Activated CD4-positive, alpha-beta T cell treated with anti-CD3 and anti-CD28 coated beads for 36 hours (primary cell): ENCODE measurements around the gene GRK6. TPM values are rescaled to one million over a fixed set of nuclear protein-coding genes. Genes with fewer than 3 reads are reported as not detected.
A peak's percentile ranks its signal among the peaks of the same experiment; 100 is the strongest.

Experiments used
- ATAC-seq: fragments of 200-7000 bp; cut with Tn5 transposase; one replicate; pipeline ENCODE4 v1.10.0; 2021; ENCODE audit warnings: mild to moderate bottlenecking, moderate library complexity
- CTCF ChIA-PET: fragments of 350-600 bp; sonication (Branson Sonifier 250); formaldehyde crosslinking; loops from one replicate; lab custom pipeline; 2021; ENCODE audit warnings: antibody characterized with exemption; lab: Charles Lee
- POLR2A ChIA-PET: fragments of 350-600 bp; sonication (Branson Sonifier 250); formaldehyde crosslinking; loops from one replicate; lab custom pipeline; 2021; ENCODE audit warnings: antibody characterized with exemption, inconsistent platforms; lab: Charles Lee
- DNase-seq: peaks from one replicate; pipeline ENCODE4 v3.0.0-alpha.2; 2020
- H3K27ac Mint-ChIP-seq: one replicate; pipeline ENCODE4 v1.8.0; 2021; ENCODE audit warnings: mixed read lengths
- H3K27me3 Mint-ChIP-seq: one replicate; pipeline ENCODE4 v1.8.0; 2021; ENCODE audit warnings: mixed read lengths
- H3K36me3 Mint-ChIP-seq: one replicate; pipeline ENCODE4 v1.8.0; 2021; ENCODE audit warnings: low read depth, mixed read lengths
- H3K4me1 Mint-ChIP-seq: one replicate; pipeline ENCODE4 v1.8.0; 2021; ENCODE audit warnings: mixed read lengths
- H3K4me3 Mint-ChIP-seq: one replicate; pipeline ENCODE4 v1.8.0; 2021; ENCODE audit warnings: mild to moderate bottlenecking, moderate library complexity, mixed read lengths
- H3K9me3 Mint-ChIP-seq: one replicate; pipeline ENCODE4 v1.8.0; 2021; ENCODE audit warnings: low read depth, mixed read lengths
- intact Hi-C, 2 experiments: fragments of 100-400 bp; cut with DNase I in 1 of 2; cut with micrococcal nuclease in 1 of 2; formaldehyde crosslinking; loops; one replicate each; pipeline versions ENCODE4 v1.14.2 to v1.15.1; 2022 to 2024; cut with DNase I, micrococcal nuclease
- total RNA-seq, 2 experiments: library from RNA; stranded (reverse); gene quantifications; one replicate each; pipeline ENCODE4 v1.2.3, GENCODE V29; 2021

Gene GRK6
- total RNA-seq, 2 experiments from 2014 or later = 110 to 141 TPM

GRCh38 chr5:177432143-177432838, 5.8 kb downstream of the GRK6 start:
- Mint-ChIP-seq H3K27ac (peak overlapping the region; percentile 94), H3K4me3 (peak overlapping the region; percentile 88), H3K9me3 (no peaks in the 10 kb centered on the region), H3K4me1 (peaks cover 79% of the 10 kb centered on the region), H3K36me3 (peaks cover 81% of the 10 kb centered on the region), H3K27me3 (no peaks in the 10 kb centered on the region)
- ChIA-PET POLR2A (interaction anchor here (0.7 to 4.8 kb wide), 9 partner anchors 8 to 29 kb away, joined by 3 to 85 read pairs (median 4); partner anchors contain the start of gene PRR7), CTCF (interaction anchor here (0.7 to 12.6 kb wide), 14 partner anchors 12 to 318 kb away, joined by 3 to 131 read pairs (median 4); partner anchors contain the start of gene PDLIM7)
- DNase-seq = peak; percentile 83
- intact Hi-C loops = loop anchor here in 1 of 2 experiments (5.0 kb wide), 1 partner anchor 775 kb away; no protein-coding TSS in a partner anchor
- ATAC-seq = peak; percentile 1

DNA sequence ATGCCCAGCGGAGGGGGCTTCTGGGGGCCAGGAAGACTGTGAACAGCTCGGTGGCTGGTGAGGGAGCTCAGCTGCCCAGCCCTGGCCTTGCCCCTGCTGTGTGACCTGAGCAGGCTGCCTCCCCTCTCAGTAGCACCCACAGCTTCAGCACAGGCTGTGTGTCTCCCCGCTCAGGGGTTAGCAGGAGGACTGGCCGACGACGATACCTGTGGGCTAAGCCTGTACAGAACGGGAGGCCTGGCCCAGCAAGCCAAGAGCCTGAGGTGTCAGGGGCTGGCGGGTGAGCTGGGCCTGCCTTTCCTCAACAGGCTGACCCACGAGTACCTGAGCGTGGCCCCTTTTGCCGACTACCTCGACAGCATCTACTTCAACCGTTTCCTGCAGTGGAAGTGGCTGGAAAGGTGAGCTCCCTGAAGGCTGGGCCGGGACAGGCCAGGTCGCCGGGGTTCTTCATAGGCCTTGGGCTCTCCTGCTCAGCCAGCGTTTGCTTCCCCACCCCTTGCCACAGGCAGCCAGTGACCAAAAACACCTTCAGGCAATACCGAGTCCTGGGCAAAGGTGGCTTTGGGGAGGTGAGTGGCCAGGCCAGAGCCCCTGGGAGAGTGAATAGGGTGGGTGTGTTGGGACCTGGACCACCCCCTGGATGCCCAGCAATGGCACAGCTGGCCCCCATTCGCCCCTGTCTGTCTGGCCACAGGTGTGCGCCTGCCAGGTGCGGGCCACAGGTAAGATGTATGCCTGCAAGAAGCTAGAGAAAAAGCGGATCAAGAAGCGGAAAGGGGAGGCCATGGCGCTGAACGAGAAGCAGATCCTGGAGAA, 6.6 kb downstream of the GRK6 start:
- peaks cover 85% of the 10 kb centered on the region for H3K4me1 Mint-ChIP-seq
- ATAC-seq (no peak), DNase-seq (peak; percentile 10)
- H3K36me3 Mint-ChIP-seq = peaks cover 80% of the 10 kb centered on the region
- peak overlapping the region; percentile 78 for H3K27ac Mint-ChIP-seq
- intact Hi-C loops = loop anchor here in 1 of 2 experiments (5.0 kb wide), 1 partner anchor 774 kb away; no protein-coding TSS in a partner anchor
- ChIA-PET POLR2A (interaction anchor here (2.0 to 4.8 kb wide), 2 partner anchors 14 to 21 kb away, joined by 5 to 85 read pairs; partner anchors contain the start of gene PRR7), CTCF (interaction anchor here (0.8 to 12.6 kb wide), 7 partner anchors 11 to 123 kb away, joined by 3 to 131 read pairs (median 6); partner anchors contain the start of gene LMAN2)
- no peaks in the 10 kb centered on the region for H3K9me3 Mint-ChIP-seq
- no peaks in the 10 kb centered on the region for H3K27me3 Mint-ChIP-seq
- peak overlapping the region; percentile 36 for H3K4me3 Mint-ChIP-seq

DNA sequence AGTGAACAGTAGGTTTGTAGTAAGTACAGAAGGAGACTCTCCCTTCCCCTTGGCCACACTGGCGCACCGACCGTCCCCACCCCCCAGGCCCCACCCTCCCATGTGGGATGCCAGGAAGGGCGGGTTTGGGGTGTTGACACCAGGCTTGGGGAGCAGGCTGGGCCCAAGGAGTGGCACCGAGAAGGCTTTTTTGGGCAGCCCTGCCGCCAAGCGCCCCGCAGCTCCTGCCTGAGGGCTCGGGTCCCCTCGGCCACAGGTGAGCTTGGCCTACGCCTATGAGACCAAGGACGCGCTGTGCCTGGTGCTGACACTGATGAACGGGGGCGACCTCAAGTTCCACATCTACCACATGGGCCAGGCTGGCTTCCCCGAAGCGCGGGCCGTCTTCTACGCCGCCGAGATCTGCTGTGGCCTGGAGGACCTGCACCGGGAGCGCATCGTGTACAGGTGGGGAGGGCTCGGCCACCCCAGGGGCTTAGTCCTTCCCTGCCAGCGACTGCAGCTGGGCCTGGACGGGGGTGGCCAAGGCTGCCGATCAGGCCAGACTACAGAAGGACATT, 7.3 kb downstream of the GRK6 start:
- peaks cover 80% of the 10 kb centered on the region for H3K36me3 Mint-ChIP-seq
- intact Hi-C loops = loop anchor here in 1 of 2 experiments (5.0 kb wide), 1 partner anchor 774 kb away; no protein-coding TSS in a partner anchor
- peaks cover 88% of the 10 kb centered on the region for H3K4me1 Mint-ChIP-seq

GRCh38 chr5:177434437-177434836, 8.0 kb downstream of the GRK6 start:
- H3K36me3 Mint-ChIP-seq = peaks cover 77% of the 10 kb centered on the region
- H3K27ac Mint-ChIP-seq = peak overlapping the region; percentile 89
- intact Hi-C loops = loop anchor here in 1 of 2 experiments (5.0 kb wide), 1 partner anchor 773 kb away; no protein-coding TSS in a partner anchor
- ATAC-seq = peak; percentile 82
- ChIA-PET POLR2A (interaction anchor here (0.5 to 1.5 kb wide), 10 partner anchors 8 to 299 kb away, joined by 3 to 9 read pairs (median 3); partner anchors contain the start of gene GRK6), CTCF (interaction anchor here (0.6 to 12.6 kb wide), 10 partner anchors 9 to 82 kb away, joined by 3 to 131 read pairs (median 4); no protein-coding TSS in a partner anchor)
- H3K9me3 Mint-ChIP-seq = no peaks in the 10 kb centered on the region
- H3K27me3 Mint-ChIP-seq = no peaks in the 10 kb centered on the region
- peaks cover 85% of the 10 kb centered on the region for H3K4me1 Mint-ChIP-seq
- peak; percentile 87 for DNase-seq
- H3K4me3 Mint-ChIP-seq = peak overlapping the region; percentile 52

More for the DNA sequence above, 7.3 kb downstream of the GRK6 start:
- ATAC-seq (no peak), DNase-seq (peak; percentile 12)
- Mint-ChIP-seq H3K4me3 (peak overlapping the region; percentile 36), H3K27me3 (no peaks in the 10 kb centered on the region), H3K27ac (peak overlapping the region; percentile 89), H3K9me3 (no peaks in the 10 kb centered on the region)
- CTCF ChIA-PET = interaction anchor here (0.6 to 12.6 kb wide), 9 partner anchors 8 to 82 kb away, joined by 3 to 131 read pairs (median 4); partner anchors contain the start of gene LMAN2
- POLR2A ChIA-PET = interaction anchor here (0.5 to 1.5 kb wide), 8 partner anchors 9 to 43 kb away, joined by 3 to 9 read pairs (median 3); no protein-coding TSS in a partner anchor

GRCh38 chr5:177434942-177435738, 8.7 kb downstream of the GRK6 start:
- no peaks in the 10 kb centered on the region for H3K9me3 Mint-ChIP-seq
- no peak for ATAC-seq
- DNase-seq = no peak
- POLR2A ChIA-PET = interaction anchor here (0.6 to 1.5 kb wide), 9 partner anchors 8 to 300 kb away, joined by 3 to 9 read pairs (median 3); partner anchors contain the start of gene GRK6
- intact Hi-C loops = loop anchor here in 1 of 2 experiments (5.0 kb wide), 1 partner anchor 772 kb away; no protein-coding TSS in a partner anchor
- peak overlapping the region; percentile 89 for H3K27ac Mint-ChIP-seq
- CTCF ChIA-PET = interaction anchor here (0.7 to 12.6 kb wide), 8 partner anchors 9 to 83 kb away, joined by 3 to 131 read pairs (median 4); no protein-coding TSS in a partner anchor
- H3K4me1 Mint-ChIP-seq = peaks cover 85% of the 10 kb centered on the region
- H3K27me3 Mint-ChIP-seq = no peaks in the 10 kb centered on the region
- peaks cover 77% of the 10 kb centered on the region for H3K36me3 Mint-ChIP-seq
- no peak overlapping the region for H3K4me3 Mint-ChIP-seq

DNA sequence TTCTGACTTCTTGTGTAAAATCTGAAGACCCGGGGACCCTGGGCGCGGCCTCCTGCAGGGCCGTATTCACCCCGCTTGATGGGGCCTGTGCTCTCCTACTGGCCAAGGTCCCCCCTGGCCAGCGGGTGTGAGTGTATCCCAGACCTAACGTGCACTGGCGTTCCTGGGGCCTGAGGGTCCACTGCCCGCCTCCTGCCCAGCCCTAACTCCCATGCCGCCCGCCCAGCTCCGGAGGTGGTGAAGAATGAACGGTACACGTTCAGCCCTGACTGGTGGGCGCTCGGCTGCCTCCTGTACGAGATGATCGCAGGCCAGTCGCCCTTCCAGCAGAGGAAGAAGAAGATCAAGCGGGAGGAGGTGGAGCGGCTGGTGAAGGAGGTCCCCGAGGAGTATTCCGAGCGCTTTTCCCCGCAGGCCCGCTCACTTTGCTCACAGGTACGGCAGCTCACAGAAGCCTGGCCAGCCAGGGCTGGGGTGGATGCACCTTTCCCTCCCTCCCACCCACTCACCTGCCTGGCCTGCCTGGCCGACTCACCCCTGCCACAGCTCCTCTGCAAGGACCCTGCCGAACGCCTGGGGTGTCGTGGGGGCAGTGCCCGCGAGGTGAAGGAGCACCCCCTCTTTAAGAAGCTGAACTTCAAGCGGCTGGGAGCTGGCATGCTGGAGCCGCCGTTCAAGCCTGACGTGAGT, 9.5 kb downstream of the GRK6 start:
- DNase-seq = no peak
- ATAC-seq = no peak
- intact Hi-C loops = no loop called here
- H3K36me3 Mint-ChIP-seq = peaks cover 72% of the 10 kb centered on the region
- no peaks in the 10 kb centered on the region for H3K27me3 Mint-ChIP-seq
- H3K4me1 Mint-ChIP-seq = peaks cover 82% of the 10 kb centered on the region
- CTCF ChIA-PET = interaction anchor here (1.2 to 2.2 kb wide), 5 partner anchors 10 to 65 kb away, joined by 3 to 6 read pairs (median 4); no protein-coding TSS in a partner anchor
- H3K27ac Mint-ChIP-seq = no peak overlapping the region
- POLR2A ChIA-PET = interaction anchor here (1.9 kb wide), 1 partner anchor 10 kb away, joined by 17 read pairs; the partner anchor contains the start of gene PRR7
- no peaks in the 10 kb centered on the region for H3K9me3 Mint-ChIP-seq
- no peak overlapping the region for H3K4me3 Mint-ChIP-seq

DNA sequence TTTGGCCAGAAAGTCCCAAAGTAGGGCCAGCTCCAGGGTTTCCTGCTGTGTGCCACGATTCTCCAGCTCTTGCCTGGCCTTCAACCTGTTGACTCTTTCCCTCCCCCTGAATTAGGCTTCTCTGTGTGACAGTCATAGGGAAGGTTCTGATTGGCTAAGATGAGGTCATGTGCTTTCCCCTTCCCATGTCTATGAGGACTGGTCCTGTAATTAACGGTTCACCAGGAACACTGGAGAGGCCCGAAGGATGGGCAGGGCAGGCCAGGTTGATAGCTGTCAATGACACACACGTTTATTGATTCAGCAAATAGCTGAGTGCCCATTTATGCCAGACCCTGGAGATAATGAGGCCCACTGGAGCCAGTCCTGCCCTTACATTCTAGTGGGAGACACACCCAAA, 11.1 kb downstream of the GRK6 start:
- Mint-ChIP-seq H3K4me1 (peaks cover 70% of the 10 kb centered on the region), H3K27me3 (no peaks in the 10 kb centered on the region), H3K36me3 (peaks cover 70% of the 10 kb centered on the region), H3K27ac (no peak overlapping the region), H3K9me3 (no peaks in the 10 kb centered on the region), H3K4me3 (no peak overlapping the region)
- no peak for ATAC-seq
- POLR2A ChIA-PET = interaction anchor here (0.9 to 1.9 kb wide), 2 partner anchors 8 to 9 kb away, joined by 4 to 17 read pairs; partner anchors contain the start of gene PRR7
- CTCF ChIA-PET = interaction anchor here (0.7 to 2.2 kb wide), 9 partner anchors 11 to 898 kb away, joined by 3 to 7 read pairs (median 5); partner anchors contain the start of gene GRK6
- DNase-seq = no peak
- intact Hi-C loops = no loop called here

GRCh38 chr5:177438468-177438867, 12.0 kb downstream of the GRK6 start:
- ChIA-PET POLR2A (interaction anchor here (1.0 kb wide), 1 partner anchor 11 kb away, joined by 3 read pairs; no protein-coding TSS in a partner anchor), CTCF (interaction anchor here (0.7 to 2.2 kb wide), 5 partner anchors 10 to 899 kb away, joined by 3 to 6 read pairs (median 5); no protein-coding TSS in a partner anchor)
- H3K36me3 Mint-ChIP-seq = peaks cover 66% of the 10 kb centered on the region
- intact Hi-C loops = no loop called here
- no peaks in the 10 kb centered on the region for H3K9me3 Mint-ChIP-seq
- peaks cover 62% of the 10 kb centered on the region for H3K4me1 Mint-ChIP-seq
- no peaks in the 10 kb centered on the region for H3K27me3 Mint-ChIP-seq
- DNase-seq (peak; percentile 12), ATAC-seq (no peak)
- no peak overlapping the region for H3K4me3 Mint-ChIP-seq
- peak overlapping the region; percentile 47 for H3K27ac Mint-ChIP-seq

GRCh38 chr5:177439518-177440053, 13.1 kb downstream of the GRK6 start:
- POLR2A ChIA-PET = interaction anchor here (0.7 to 3.3 kb wide), 6 partner anchors 9 to 763 kb away, joined by 3 to 28 read pairs (median 4); partner anchors contain the start of gene GRK6
- Mint-ChIP-seq H3K4me1 (peaks cover 62% of the 10 kb centered on the region), H3K4me3 (no peak overlapping the region), H3K9me3 (no peaks in the 10 kb centered on the region), H3K27ac (peak overlapping the region; percentile 68), H3K36me3 (peaks cover 57% of the 10 kb centered on the region), H3K27me3 (no peaks in the 10 kb centered on the region)
- CTCF ChIA-PET = interaction anchor here (0.7 to 2.0 kb wide), 12 partner anchors 8 to 987 kb away, joined by 3 to 12 read pairs (median 5); partner anchors contain the start of gene GRK6
- ATAC-seq (no peak), DNase-seq (no peak)
- intact Hi-C loops = no loop called here
